GM21825 (cell line): ENCODE measurements around the gene B3GALT6.

Experiments
- ATAC-seq: cut with Tn5 transposase; IDR thresholded peaks from one replicate; pipeline ENCODE4 v1.9.1; 2021; ENCODE audit warnings: mild to moderate bottlenecking, moderate library complexity; ENCODE audit not compliant: unreplicated experiment

B3GALT6 gene

GRCh38 chr1:1281533-1282321 is 49.7 kb downstream of the B3GALT6 start:
- no peak for ATAC-seq

- ATAC-seq, result no peak
Observed at GRCh38 chr1:1282998-1283397, 51.0 kb downstream of the B3GALT6 start.

- ATAC-seq, result no peak
Observed at GRCh38 chr1:1283821-1284220, 51.8 kb downstream of the B3GALT6 start.
